ENCODE measurements around the gene ERCC5. TPM values are rescaled to one million over a fixed set of nuclear protein-coding genes. Genes with fewer than 3 reads are reported as not detected.

ERCC5 gene
- total and polyA plus RNA-seq, 2 of the 8 experiments (the other 6 are each of a cell fraction or from before 2014, with no cell fraction given) = 3.8 to 24.4 TPM

DNA sequence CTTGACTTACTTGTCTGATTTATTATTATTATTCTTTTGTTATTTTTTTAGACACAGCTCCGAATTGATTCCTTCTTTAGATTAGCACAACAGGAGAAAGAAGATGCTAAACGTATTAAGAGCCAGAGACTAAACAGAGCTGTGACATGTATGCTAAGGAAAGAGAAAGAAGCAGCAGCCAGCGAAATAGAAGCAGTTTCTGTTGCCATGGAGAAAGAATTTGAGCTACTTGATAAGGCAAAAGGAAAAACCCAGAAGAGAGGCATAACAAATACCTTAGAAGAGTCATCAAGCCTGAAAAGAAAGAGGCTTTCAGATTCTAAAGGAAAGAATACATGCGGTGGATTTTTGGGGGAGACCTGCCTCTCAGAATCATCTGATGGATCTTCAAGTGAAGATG is 29.4 kb downstream of the ERCC5 start (continued):
- TF ChIP-seq TCF12 (IDR thresholded peaks at IDR 0.05; ENCODE audit: low read depth, low read length) (no peak), RAD21 (IDR thresholded peaks at IDR 0.05 in 1 of 2, conservative IDR thresholded peaks at IDR 0.05 in 1 of 2; ENCODE audit: low read depth in 2 of 2, low read length in 2 of 2) (no peak), SIRT6 (IDR thresholded peaks at IDR 0.05; ENCODE audit: low read length) (no peak)
